T-helper 17 cell (primary cell): ENCODE measurements around the gene CEP290. TPM values are rescaled to one million over a fixed set of nuclear protein-coding genes. Genes with fewer than 3 reads are reported as not detected.

Experiments
- ATAC-seq: fragments of 150-1000 bp; cut with Tn5 transposase; 2 replicates; pipeline ENCODE4 v1.10.0; 2021; ENCODE audit warnings: mild to moderate bottlenecking, moderate library complexity
- DNase-seq, 3 donors: peaks; one replicate each; pipeline versions ENCODE4 v3.0.0 to v3.0.0-alpha.2; 2020 to 2021
- H3K9me3 ChIP-seq: one replicate; pipeline ENCODE4 v1.7.0; 2013; ENCODE audit warnings: low read length, mild to moderate bottlenecking; ENCODE audit not compliant: control insufficient read depth, poor library complexity, severe bottlenecking
- H3K27ac Mint-ChIP-seq: one replicate; pipeline ENCODE4 v1.8.0; 2022; ENCODE audit warnings: mild to moderate bottlenecking, moderate library complexity, mixed read lengths
- H3K27me3 Mint-ChIP-seq: one replicate; pipeline ENCODE4 v1.8.0; 2022; ENCODE audit warnings: mixed read lengths
- H3K36me3 Mint-ChIP-seq: one replicate; pipeline ENCODE4 v1.8.0; 2022; ENCODE audit warnings: low read depth, mixed read lengths
- H3K4me1 Mint-ChIP-seq: one replicate; pipeline ENCODE4 v1.8.0; 2022; ENCODE audit warnings: mild to moderate bottlenecking, mixed read lengths
- H3K4me3 Mint-ChIP-seq: one replicate; pipeline ENCODE4 v1.8.0; 2022; ENCODE audit warnings: mild to moderate bottlenecking, moderate library complexity, mixed read lengths
- total RNA-seq, 4 donors: library from RNA in 2 of 4; stranded (reverse) in 2 of 4; gene quantifications; one replicate each; pipeline ENCODE4 v1.2.3 and lab custom pipeline; 2022 to 2026

CEP290 gene
- total RNA-seq, 2 donors from 2014 or later, result 16.0 to 18.9 TPM

DNA sequence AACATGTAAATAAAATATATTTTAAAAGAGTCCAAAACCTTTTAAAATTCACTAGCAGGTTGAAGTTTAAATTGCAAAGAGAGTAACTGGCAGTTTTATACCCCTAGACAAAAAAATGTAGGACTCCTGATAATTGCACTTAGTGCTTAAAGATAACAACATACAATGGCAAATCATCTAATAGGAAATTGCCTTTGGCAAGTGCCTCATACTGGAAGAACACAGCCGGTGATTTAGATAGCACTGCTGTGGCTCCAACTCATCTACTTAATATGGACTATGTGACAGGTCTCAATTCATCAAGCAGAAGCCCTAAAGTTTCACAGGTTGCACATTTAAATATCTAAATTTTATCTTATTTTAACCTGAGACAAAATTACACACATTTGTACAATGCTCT lies 126.1 kb downstream of the CEP290 start:
- H3K4me1 Mint-ChIP-seq, result no peaks in the 10 kb centered on the region
- peaks cover 25% of the 10 kb centered on the region for H3K27me3 Mint-ChIP-seq
- no peak for DNase-seq
- no peak overlapping the region for H3K4me3 Mint-ChIP-seq
- no peak overlapping the region for H3K27ac Mint-ChIP-seq
- H3K36me3 Mint-ChIP-seq, result no peaks in the 10 kb centered on the region
- ATAC-seq, result no peak
- H3K9me3 ChIP-seq, result no peaks in the 10 kb centered on the region

DNA sequence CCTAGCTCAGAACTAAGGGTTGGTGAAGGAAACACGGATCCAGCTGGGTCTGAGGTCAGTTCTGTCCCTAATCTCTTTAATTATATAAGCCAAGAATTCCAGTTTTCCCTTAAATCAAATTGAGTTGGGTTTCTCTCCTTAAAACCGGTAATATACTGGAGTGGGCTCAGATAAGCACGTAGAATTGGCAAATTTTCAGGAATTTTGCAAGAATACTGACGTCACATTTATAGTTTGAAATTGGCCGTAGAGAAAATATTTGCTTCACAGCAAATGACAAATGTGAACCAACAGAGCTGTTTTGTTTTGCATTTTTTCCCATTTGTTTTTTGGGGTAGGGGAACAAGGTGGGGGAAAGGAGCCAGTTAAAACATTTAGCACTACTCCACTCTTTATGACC lies 130.1 kb downstream of the CEP290 start:
- Mint-ChIP-seq H3K27me3 (peaks cover 25% of the 10 kb centered on the region), H3K4me1 (no peaks in the 10 kb centered on the region), H3K4me3 (no peak overlapping the region), H3K36me3 (no peaks in the 10 kb centered on the region), H3K27ac (no peak overlapping the region)
- no peak for ATAC-seq
- H3K9me3 ChIP-seq, result no peaks in the 10 kb centered on the region
- no peak for DNase-seq

DNA sequence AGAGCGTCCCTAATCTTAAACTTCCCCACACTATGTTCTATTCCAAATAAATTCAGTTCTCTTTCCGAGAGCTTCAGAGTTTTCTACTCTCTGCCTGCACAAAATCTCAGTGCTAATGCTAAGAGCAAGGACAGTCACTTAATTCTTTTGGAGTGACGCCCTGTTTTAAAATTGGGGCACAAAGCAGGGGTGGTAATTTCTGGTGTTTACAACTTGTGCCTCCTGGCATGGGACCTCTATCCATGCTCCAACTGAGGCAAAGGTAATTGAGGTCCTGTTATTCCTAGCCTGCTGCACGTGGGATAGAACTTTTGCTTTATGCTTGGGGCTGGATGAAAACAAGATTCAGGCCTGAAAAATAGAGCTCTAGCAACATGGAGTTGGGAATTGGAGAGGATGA lies 135.5 kb downstream of the CEP290 start:
- Mint-ChIP-seq H3K27me3 (peaks cover 5% of the 10 kb centered on the region), H3K4me1 (no peaks in the 10 kb centered on the region), H3K4me3 (no peak overlapping the region), H3K36me3 (no peaks in the 10 kb centered on the region), H3K27ac (no peak overlapping the region)
- H3K9me3 ChIP-seq, result no peaks in the 10 kb centered on the region
- DNase-seq, result no peak
- ATAC-seq, result no peak

DNA sequence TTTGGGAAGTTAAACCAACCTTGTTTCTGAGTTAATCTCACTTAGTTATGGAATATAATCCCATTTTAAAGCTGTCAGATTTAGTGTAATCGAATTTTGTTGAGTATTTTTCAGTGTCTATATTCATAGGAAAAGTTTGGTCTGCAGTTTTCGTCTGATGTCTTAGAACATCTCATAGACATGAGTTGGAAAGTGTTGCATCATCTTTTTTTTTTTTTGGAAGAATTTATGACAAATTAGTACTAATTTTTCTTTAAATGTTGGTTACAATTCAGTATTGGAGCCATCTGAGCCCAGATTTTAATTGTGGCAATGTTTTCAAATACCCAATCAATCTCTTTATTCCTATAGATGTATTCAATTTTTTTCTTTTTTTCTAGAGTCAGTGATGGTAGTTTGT lies 140.6 kb downstream of the CEP290 start:
- H3K4me3 Mint-ChIP-seq, result no peak overlapping the region
- H3K27ac Mint-ChIP-seq, result no peak overlapping the region
- H3K9me3 ChIP-seq, result no peaks in the 10 kb centered on the region
- H3K27me3 Mint-ChIP-seq, result peaks cover 12% of the 10 kb centered on the region
- H3K4me1 Mint-ChIP-seq, result no peaks in the 10 kb centered on the region
- no peak for DNase-seq
- no peak for ATAC-seq
- no peaks in the 10 kb centered on the region for H3K36me3 Mint-ChIP-seq

Other genes with a start within 250 kb of the CEP290 start
- gene C12orf50, start 112.7 kb downstream of the CEP290 start, total RNA-seq, result under 1 TPM in 1 of 2 donors, not detected in 1; 0.08 TPM
- gene TMTC3, start 219 bp upstream of the CEP290 start, total RNA-seq, result 1 to 10 TPM; 5.6 to 6.0 TPM